ENCODE measurements around the gene CDK5R2. TPM values are rescaled to one million over a fixed set of nuclear protein-coding genes. Genes with fewer than 3 reads are reported as not detected.
A peak's percentile ranks its signal among the peaks of the same experiment; 100 is the strongest.

The CDK5R2 gene
- total RNA-seq, result 13.4 TPM

DNA sequence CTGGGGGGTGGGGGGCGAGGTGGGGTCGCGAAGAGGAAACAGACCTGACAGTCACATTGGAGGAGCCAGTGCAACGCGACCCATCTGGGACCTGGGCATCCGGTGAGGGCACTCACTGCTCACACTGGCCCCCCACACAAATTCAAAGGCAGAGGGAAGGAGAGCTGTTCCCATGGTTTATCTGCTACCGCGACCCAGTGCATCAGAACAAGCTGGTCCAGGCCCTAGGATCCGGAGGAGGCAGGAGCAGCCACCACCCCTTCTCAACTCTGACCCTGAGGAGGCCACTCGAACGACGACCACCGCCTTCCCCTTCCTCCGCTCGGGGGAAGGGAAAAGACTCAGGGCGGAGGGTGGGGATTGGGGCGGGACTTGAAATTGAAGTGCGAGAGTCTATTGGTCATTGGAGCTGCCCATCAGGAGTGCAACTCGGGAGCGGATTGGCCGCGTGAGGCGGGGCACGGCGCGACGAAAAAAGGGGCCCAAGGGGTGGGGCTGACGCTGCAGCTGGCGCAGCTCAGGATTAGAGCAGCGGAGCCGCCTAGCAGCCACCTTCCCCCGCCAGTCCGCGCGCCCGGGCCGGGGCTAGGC, at the start of gene CDK5R2:
Gene CDK5R2 (plus strand): TSS at position 526 of the 591 bp plus-strand sequence. CDS start 155 bp downstream, outside the sequence.

DNA sequence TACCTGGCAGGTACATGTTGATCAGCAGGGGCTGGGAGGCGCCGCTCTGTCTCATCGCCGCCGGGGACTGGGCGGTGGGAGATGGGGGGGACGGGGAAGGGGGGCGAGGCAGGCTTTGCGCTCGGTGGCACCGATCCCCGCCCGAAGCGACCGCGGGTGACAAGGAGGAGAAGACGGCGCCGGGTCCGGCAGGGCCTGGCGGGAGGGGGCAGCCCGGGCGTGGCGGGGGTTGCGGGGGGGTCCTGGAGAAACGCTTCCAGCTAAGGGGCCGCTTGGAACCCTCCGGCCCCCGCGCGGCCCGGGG, 25.5 kb downstream of the CDK5R2 start, which contains the start of gene FEV:
Gene FEV (minus strand): TSS at position 164 of the 304 bp plus-strand sequence. CDS start 109 bp downstream, at position 55.

GRCh38 chr2:218993345-218994315, 34.2 kb downstream of the CDK5R2 start, which contains the start of gene CRYBA2:
CRYBA2 (minus strand) TSS chr2:218993422; CDS start chr2:218993176, 246 bp downstream.

Small RNAs within 50 kb of the gene (small RNA-seq; reads per million reads assigned to genes)
- gene MIR375 (153 reads per million, percentile 97 among the genes with 10 or more reads in this experiment), gene RNU6-642P (not detected)

Other genes starting within 250 kb of the CDK5R2 start
- 17.5 TPM for gene TTLL4, start 248.8 kb upstream of the CDK5R2 start, total RNA-seq
- 5.8 TPM for gene CYP27A1, start 177.5 kb upstream of the CDK5R2 start, total RNA-seq
- gene PRKAG3, start 127.9 kb upstream of the CDK5R2 start, total RNA-seq, result not detected
- 0.23 TPM for gene WNT6, start 99.9 kb upstream of the CDK5R2 start, total RNA-seq
- gene WNT10A, start 78.8 kb upstream of the CDK5R2 start, total RNA-seq, result 0.46 TPM
- gene FEV, start 25.5 kb downstream of the CDK5R2 start, total RNA-seq, result not detected
- not detected for gene CRYBA2, start 33.8 kb downstream of the CDK5R2 start, total RNA-seq
- gene CFAP65, start 81.8 kb downstream of the CDK5R2 start, total RNA-seq, result 2.3 TPM
- 0.69 TPM for gene IHH, start 101.3 kb downstream of the CDK5R2 start, total RNA-seq
- gene NHEJ1, start 201.1 kb downstream of the CDK5R2 start, total RNA-seq, result 10.1 TPM
- 0.23 TPM for gene SLC23A3, start 210.4 kb downstream of the CDK5R2 start, total RNA-seq
- gene CNPPD1, start 217.3 kb downstream of the CDK5R2 start, total RNA-seq, result 27.2 TPM
- 85.6 TPM for gene RETREG2, start 218.6 kb downstream of the CDK5R2 start, total RNA-seq
- gene ZFAND2B, start 247.1 kb downstream of the CDK5R2 start, total RNA-seq, result 12.5 TPM

Measured in diencephalon (tissue), 1 donor.